ENCODE results near the gene HSPG2. TPM values are rescaled to one million over a fixed set of nuclear protein-coding genes. Genes with fewer than 3 reads are reported as not detected.

HSPG2 gene
- total RNA-seq, 1 donor from 2014 or later: 257 TPM

DNA sequence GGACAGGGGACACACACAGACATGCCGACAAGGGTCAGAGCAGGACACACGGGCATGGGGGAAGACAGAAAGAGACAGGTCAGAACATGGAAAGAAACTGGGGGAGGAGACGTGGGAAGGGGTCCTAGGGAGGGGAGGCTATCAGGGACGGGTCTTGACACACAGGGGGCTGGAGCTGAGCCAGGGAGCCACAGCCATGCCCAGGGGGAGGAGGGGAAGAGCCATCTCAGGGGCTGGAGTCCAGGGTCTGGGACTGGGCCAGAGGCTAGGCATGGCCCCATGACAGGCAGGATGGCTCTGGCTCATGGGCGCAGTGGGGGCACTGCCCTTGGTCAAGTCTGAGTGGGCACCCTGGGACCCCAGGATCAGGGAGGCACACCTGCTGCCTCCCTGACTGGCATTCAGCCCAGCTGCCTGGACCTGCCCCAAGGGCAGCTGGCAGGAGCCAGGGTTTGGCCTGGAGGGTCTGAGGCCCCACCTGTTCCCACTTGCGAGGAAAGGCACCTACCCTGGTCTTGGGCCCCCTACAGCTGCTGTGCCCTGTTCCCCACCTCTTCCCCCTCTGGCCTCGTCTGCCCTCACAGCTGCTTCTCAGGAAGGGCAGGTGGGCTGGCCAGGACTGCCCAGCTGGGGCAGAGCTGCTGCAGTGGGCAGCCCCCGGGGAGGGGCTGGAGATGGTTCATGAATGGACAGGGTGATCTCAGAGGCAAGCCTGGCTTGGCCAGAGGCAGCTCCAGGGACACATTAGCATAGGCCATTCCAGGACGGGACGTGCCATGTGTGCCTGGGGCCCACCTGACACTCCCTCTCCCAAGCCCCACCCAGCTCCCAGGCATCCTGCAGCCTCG, 42.9 kb downstream of the HSPG2 start:
- peaks cover 70% of the 10 kb centered on the region for H3K36me3 ChIP-seq
- DNase-seq: peak; percentile 45
- TF ChIP-seq, protein P1, sequence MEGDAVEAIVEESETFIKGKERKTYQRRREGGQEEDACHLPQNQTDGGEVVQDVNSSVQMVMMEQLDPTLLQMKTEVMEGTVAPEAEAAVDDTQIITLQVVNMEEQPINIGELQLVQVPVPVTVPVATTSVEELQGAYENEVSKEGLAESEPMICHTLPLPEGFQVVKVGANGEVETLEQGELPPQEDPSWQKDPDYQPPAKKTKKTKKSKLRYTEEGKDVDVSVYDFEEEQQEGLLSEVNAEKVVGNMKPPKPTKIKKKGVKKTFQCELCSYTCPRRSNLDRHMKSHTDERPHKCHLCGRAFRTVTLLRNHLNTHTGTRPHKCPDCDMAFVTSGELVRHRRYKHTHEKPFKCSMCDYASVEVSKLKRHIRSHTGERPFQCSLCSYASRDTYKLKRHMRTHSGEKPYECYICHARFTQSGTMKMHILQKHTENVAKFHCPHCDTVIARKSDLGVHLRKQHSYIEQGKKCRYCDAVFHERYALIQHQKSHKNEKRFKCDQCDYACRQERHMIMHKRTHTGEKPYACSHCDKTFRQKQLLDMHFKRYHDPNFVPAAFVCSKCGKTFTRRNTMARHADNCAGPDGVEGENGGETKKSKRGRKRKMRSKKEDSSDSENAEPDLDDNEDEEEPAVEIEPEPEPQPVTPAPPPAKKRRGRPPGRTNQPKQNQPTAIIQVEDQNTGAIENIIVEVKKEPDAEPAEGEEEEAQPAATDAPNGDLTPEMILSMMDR (IDR thresholded peaks at IDR 0.05; ENCODE audit: borderline replicate concordance): no peak

DNA sequence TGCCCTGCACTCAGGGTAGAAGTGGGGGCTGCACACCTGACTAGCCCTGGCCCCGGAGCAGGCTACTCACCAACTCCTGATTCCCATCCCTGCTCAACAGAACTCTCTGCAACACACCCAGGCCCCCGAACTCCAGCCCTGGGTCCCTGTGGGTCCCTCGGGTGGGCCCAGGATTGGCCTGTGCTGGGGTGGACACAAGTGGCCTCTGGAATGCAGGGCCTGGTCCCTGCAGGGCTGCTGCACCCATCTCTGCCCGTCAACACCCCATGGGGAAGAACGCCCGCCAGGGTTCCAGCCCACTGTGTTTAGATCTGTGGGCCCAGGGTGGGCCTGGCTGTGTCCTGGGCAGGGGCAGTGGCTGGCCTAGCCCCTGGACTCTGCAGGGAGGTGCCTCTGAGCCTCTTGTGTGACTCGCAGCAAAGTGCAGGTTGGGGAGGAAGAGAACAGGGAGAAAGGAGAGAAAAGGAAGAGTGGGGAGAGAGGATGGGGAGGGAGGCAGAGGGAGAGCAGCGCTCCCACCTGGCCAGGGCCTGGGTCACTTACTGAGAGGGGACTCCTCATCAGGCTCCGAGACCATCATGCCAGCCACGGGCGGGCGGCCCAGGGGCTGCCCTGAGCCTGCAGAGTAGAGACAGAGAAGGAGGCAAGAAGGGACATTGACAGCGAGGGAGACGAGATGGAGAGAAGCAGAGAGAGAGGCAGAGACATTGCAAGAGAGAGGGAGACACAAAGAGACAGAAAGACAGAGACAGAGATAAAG, 43.9 kb downstream of the HSPG2 start:
- no peak overlapping the region for H3K4me3 ChIP-seq
- intact Hi-C loops (cut with micrococcal nuclease): loop anchor here (10.0 kb wide), 1 partner anchor 62 kb away; no protein-coding TSS in a partner anchor
- TF ChIP-seq, protein P1 (IDR thresholded peaks at IDR 0.05; ENCODE audit: borderline replicate concordance): no peak
- H3K27ac ChIP-seq (replicated peaks): peak overlapping the region; percentile 90
- DNase-seq: no peak
- no peaks in the 10 kb centered on the region for H3K9me3 ChIP-seq (replicated peaks)
- H3K36me3 ChIP-seq: peaks cover 75% of the 10 kb centered on the region
- peaks cover 66% of the 10 kb centered on the region for H3K4me1 ChIP-seq
- H3K27me3 ChIP-seq (ENCODE audit: low read depth): no peaks in the 10 kb centered on the region

More for the DNA sequence above, 42.9 kb downstream of the HSPG2 start:
- Histone ChIP-seq H3K4me3 (no peak overlapping the region), H3K27ac (replicated peaks) (peak overlapping the region; percentile 90), H3K9me3 (replicated peaks) (no peaks in the 10 kb centered on the region), H3K4me1 (peaks cover 77% of the 10 kb centered on the region), H3K27me3 (ENCODE audit: low read depth) (no peaks in the 10 kb centered on the region)
- intact Hi-C loops (cut with micrococcal nuclease): loop anchor here (10.0 kb wide), 1 partner anchor 61 kb away; no protein-coding TSS in a partner anchor

DNA sequence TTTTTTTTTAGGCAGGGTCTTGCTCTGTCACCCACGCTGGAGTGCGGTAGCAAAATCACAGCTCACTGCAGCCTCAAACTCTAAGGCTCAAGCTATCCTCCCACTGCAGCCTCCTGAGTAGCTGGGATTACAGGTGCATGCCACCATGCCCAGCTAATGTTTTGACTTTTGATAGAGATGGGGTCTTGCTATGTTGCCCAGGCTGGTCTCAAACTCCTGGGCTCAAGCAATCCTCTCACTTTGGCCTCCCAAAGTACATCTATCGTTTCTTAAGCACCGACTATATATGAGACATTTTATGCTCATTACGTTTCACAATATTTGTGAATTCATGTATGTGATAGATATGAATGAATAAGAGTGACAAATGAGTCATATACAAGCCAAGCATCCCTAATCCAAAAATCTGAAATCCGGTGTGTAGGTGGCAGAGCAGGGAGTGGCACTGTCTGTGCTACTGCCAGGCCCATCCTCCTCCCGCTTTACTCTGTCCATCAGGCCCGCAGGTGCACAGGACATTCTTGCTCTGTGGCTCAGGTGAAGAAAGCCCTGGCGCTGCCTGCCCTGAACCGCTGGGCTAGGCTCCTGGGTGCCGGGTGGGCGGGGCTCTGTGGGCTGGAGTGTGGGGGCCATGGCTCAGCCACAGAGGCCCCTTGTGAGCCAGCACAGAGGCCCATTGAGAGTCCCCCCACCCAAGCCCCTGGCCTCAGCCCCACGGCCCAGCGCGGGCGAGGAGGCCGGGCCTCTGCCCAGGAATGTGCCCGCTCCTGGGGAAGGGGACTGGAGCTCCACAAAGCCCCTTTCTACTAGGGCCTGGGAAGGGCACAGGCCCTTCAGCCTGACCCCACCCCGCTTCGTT, 45.3 kb downstream of the HSPG2 start:
- intact Hi-C loops (cut with micrococcal nuclease): loop anchor here (10.0 kb wide), 1 partner anchor 63 kb away; no protein-coding TSS in a partner anchor
- no peak overlapping the region for H3K4me3 ChIP-seq
- DNase-seq: no peak
- H3K27ac ChIP-seq (replicated peaks): peak overlapping the region; percentile 90
- peaks cover 52% of the 10 kb centered on the region for H3K4me1 ChIP-seq
- H3K27me3 ChIP-seq (ENCODE audit: low read depth): no peaks in the 10 kb centered on the region
- no peaks in the 10 kb centered on the region for H3K9me3 ChIP-seq (replicated peaks)
- TF ChIP-seq, protein P1 (IDR thresholded peaks at IDR 0.05; ENCODE audit: borderline replicate concordance): no peak
- H3K36me3 ChIP-seq: peaks cover 84% of the 10 kb centered on the region

DNA sequence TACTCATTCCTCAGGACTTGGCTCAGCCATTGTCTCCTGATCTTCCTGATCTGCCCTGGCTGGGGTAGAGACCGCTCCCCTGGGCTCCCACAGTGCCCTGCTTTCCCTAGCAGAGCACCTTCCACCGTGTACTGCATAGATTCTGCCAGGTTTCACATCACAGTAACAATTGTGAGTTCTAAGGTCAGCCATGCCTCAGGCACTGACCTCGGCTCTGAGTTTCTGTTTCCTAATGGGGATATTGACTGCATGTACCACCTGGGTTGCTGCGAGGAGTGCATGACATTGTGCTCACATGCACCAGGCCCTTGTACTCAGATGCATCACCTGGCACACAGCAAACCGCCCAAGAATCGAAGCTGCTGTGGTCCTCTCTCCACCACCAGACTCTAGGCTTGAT, 46.0 kb downstream of the HSPG2 start:
- Histone ChIP-seq H3K4me1 (peaks cover 45% of the 10 kb centered on the region), H3K9me3 (replicated peaks) (no peaks in the 10 kb centered on the region), H3K4me3 (no peak overlapping the region), H3K27ac (replicated peaks) (peak overlapping the region; percentile 90), H3K27me3 (ENCODE audit: low read depth) (no peaks in the 10 kb centered on the region), H3K36me3 (peaks cover 92% of the 10 kb centered on the region)
- TF ChIP-seq, protein P1 (IDR thresholded peaks at IDR 0.05; ENCODE audit: borderline replicate concordance): no peak
- intact Hi-C loops (cut with micrococcal nuclease): loop anchor here (10.0 kb wide), 1 partner anchor 64 kb away; no protein-coding TSS in a partner anchor
- DNase-seq: no peak

DNA sequence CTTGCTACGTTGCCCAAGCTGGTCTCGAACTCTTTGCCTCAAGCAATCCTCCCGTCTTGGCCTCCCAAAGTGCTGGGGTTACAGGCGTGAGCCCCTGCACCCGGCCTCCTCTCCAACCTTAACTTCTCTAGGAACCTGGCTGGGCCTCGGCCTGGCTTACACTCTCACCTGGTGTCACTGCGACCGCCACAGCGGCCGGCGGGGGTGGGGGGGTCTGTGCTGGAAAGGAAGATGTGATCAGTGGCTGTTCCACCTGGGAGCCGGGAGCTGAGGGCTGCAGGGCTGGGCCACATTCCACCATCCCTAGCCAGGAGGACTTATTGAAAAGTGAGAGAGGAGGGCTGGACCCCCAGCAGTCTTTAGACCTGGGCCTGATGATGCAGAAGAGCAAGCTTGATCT, 48.6 kb downstream of the HSPG2 start:
- no peak for DNase-seq
- no peaks in the 10 kb centered on the region for H3K9me3 ChIP-seq (replicated peaks)
- no peaks in the 10 kb centered on the region for H3K27me3 ChIP-seq (ENCODE audit: low read depth)
- intact Hi-C loops (cut with micrococcal nuclease): no loop called here
- H3K27ac ChIP-seq (replicated peaks): no peak overlapping the region
- H3K4me1 ChIP-seq: peaks cover 19% of the 10 kb centered on the region
- peaks cover 100% of the 10 kb centered on the region for H3K36me3 ChIP-seq
- no peak overlapping the region for H3K4me3 ChIP-seq
- TF ChIP-seq, protein P1 (IDR thresholded peaks at IDR 0.05; ENCODE audit: borderline replicate concordance): no peak

All from left ventricle myocardium inferior (tissue), 1 donor.